ENCODE results near the gene FAM98A. TPM values are rescaled to one million over a fixed set of nuclear protein-coding genes. Genes with fewer than 3 reads are reported as not detected.
A peak's percentile ranks its signal among the peaks of the same experiment; 100 is the strongest.

Gene FAM98A
- polyA plus RNA-seq, 3 donors, result 1.9 to 9.6 (median 7.1) TPM

GRCh38 chr2:33603416-33603815 is 4.3 kb upstream of the FAM98A start:
- no peaks in the 10 kb centered on the region for H3K9me3 ChIP-seq (replicated peaks in 1 of 2; ENCODE audit: control insufficient read depth in 1 of 2, insufficient read depth in 1 of 2, low read length in 2 of 2)
- no peak overlapping the region for H3K27ac ChIP-seq (ENCODE audit: low read depth in 1 of 2, low read length in 2 of 2)
- no peak overlapping the region for H3K9ac ChIP-seq (ENCODE audit: insufficient read depth, low read length, poor library complexity, severe bottlenecking)
- H4K20me1 ChIP-seq (ENCODE audit: insufficient read depth, low read length), result no peaks in the 10 kb centered on the region
- no peak overlapping the region for H2AFZ ChIP-seq (ENCODE audit: insufficient read depth, low read depth, low read length, poor library complexity, severe bottlenecking)
- Mint-ChIP-seq H3K36me3 (no peaks in the 10 kb centered on the region), H3K4me3 (no peak overlapping the region), H3K9me3 (peaks cover 0 to 1% (median 0%) of the 10 kb centered on the region in 7 donors), H3K27me3 (ENCODE audit: low read depth in 3 of 3) (peaks cover 0 to 11% (median 2%) of the 10 kb centered on the region in 3 donors), H3K4me1 (peaks cover 8% of the 10 kb centered on the region), H3K27ac (no peak overlapping the region)
- no peak for TF ChIP-seq CTCF (IDR thresholded peaks at IDR 0.05)
- no peak overlapping the region for H3K4me3 ChIP-seq (replicated peaks in 1 of 3; ENCODE audit: low read depth in 2 of 3, low read length in 3 of 3)
- H3K4me1 ChIP-seq (ENCODE audit: control insufficient read depth in 1 of 2, insufficient read depth in 2 of 2, low read length in 2 of 2), result peaks cover 6 to 13% of the 10 kb centered on the region in 2 donors
- no peak overlapping the region for H3K4me2 ChIP-seq (replicated peaks; ENCODE audit: extremely low read depth, low read length, poor library complexity, severe bottlenecking)
- no peaks in the 10 kb centered on the region for H3K36me3 ChIP-seq (replicated peaks in 1 of 2; ENCODE audit: control insufficient read depth in 1 of 2, insufficient read depth in 2 of 2, low read length in 2 of 2)
- WGBS (ENCODE audit: insufficient coverage), result no CpG with 5 or more reads among the region's 3 CpGs
- DNase-seq, result no peak
- intact Hi-C loops (cut with micrococcal nuclease), result no loop called here
- H3K27me3 ChIP-seq (ENCODE audit: control insufficient read depth in 2 of 2, insufficient read depth in 2 of 2, low read length in 2 of 2), result no peaks in the 10 kb centered on the region
- peaks cover 7% of the 10 kb centered on the region for H3K79me2 ChIP-seq (ENCODE audit: insufficient read depth, low read length)

- DNase-seq, result no peak
- Histone ChIP-seq H2AFZ (ENCODE audit: insufficient read depth, low read depth, low read length, poor library complexity, severe bottlenecking) (peak overlapping the region; percentile 29), H3K27me3 (ENCODE audit: control insufficient read depth in 2 of 2, insufficient read depth in 2 of 2, low read length in 2 of 2) (no peaks in the 10 kb centered on the region), H3K9me3 (replicated peaks in 1 of 2; ENCODE audit: control insufficient read depth in 1 of 2, insufficient read depth in 1 of 2, low read length in 2 of 2) (no peaks in the 10 kb centered on the region), H3K4me3 (replicated peaks in 1 of 3; ENCODE audit: low read depth in 2 of 3, low read length in 3 of 3) (no peak overlapping the region), H3K9ac (ENCODE audit: insufficient read depth, low read length, poor library complexity, severe bottlenecking) (no peak overlapping the region), H3K36me3 (replicated peaks in 1 of 2; ENCODE audit: control insufficient read depth in 1 of 2, insufficient read depth in 2 of 2, low read length in 2 of 2) (no peaks in the 10 kb centered on the region), H4K20me1 (ENCODE audit: insufficient read depth, low read length) (peaks cover 3% of the 10 kb centered on the region), H3K4me2 (replicated peaks; ENCODE audit: extremely low read depth, low read length, poor library complexity, severe bottlenecking) (no peak overlapping the region), H3K27ac (ENCODE audit: low read depth in 1 of 2, low read length in 2 of 2) (no peak overlapping the region), H3K4me1 (ENCODE audit: control insufficient read depth in 1 of 2, insufficient read depth in 2 of 2, low read length in 2 of 2) (peaks cover 14 to 24% of the 10 kb centered on the region in 2 donors), H3K79me2 (ENCODE audit: insufficient read depth, low read length) (peaks cover 18% of the 10 kb centered on the region)
- Mint-ChIP-seq H3K4me1 (peaks cover 18% of the 10 kb centered on the region), H3K9me3 (no peaks in the 10 kb centered on the region), H3K36me3 (no peaks in the 10 kb centered on the region), H3K27me3 (ENCODE audit: low read depth in 3 of 3) (peaks cover 0 to 11% (median 2%) of the 10 kb centered on the region in 3 donors), H3K27ac (no peak overlapping the region), H3K4me3 (no peak overlapping the region)
- no peak for TF ChIP-seq CTCF (IDR thresholded peaks at IDR 0.05)
- intact Hi-C loops (cut with micrococcal nuclease), result no loop called here
- WGBS (ENCODE audit: insufficient coverage), result 93% methylated on average over 2 of the region's 6 CpGs
These were observed 3.2 kb upstream of the FAM98A start for GRCh38 chr2:33602201-33602830.
